ENCODE data around the gene FZR1. TPM values are rescaled to one million over a fixed set of nuclear protein-coding genes. Genes with fewer than 3 reads are reported as not detected.

The FZR1 gene
- total and polyA plus RNA-seq, 2 of the 13 experiments (the other 11 are each of a cell fraction or from before 2014, with no cell fraction given), result 29.0 to 30.8 TPM

GRCh38 chr19:3500429-3501101 lies 5.5 kb upstream of the FZR1 start, which contains the start of gene DOHH (continued):
- TF ChIP-seq DDIT3 (CRISPR knock-in tag; IDR thresholded peaks at IDR 0.05) (no peak), HNF1B (CRISPR knock-in tag; IDR thresholded peaks at IDR 0.05) (peak; percentile 69), ZBTB40 (IDR thresholded peaks at IDR 0.05) (no peak), ZBTB40 (CRISPR knock-in tag; IDR thresholded peaks at IDR 0.05) (peak; percentile 90), ZNF350 (CRISPR knock-in tag; IDR thresholded peaks at IDR 0.05; ENCODE audit: borderline replicate concordance, low read depth) (peak; percentile 92), CREBL2 (CRISPR knock-in tag; IDR thresholded peaks at IDR 0.05; ENCODE audit: borderline replicate concordance) (0 out of 2 replicates have a peak, but pooled peaks have one; percentile 75), SKI (IDR thresholded peaks at IDR 0.05; ENCODE audit: partially characterized antibody) (peak; percentile 31), SMAD3 (CRISPR knock-in tag; IDR thresholded peaks at IDR 0.05) (peak; percentile 56; the same call in 1 of the 2 replicates), ZBTB44 (CRISPR knock-in tag; IDR thresholded peaks at IDR 0.05) (no peak), SRY (CRISPR knock-in tag; IDR thresholded peaks at IDR 0.05) (peak; percentile 93), MNT (IDR thresholded peaks at IDR 0.05) (peak; percentile 48), GABPA (IDR thresholded peaks at IDR 0.05; ENCODE audit: low read depth, low read length) (no peak), GABPA (CRISPR knock-in tag; IDR thresholded peaks at IDR 0.05; ENCODE audit: low read depth) (peak; percentile 37; the same call in 1 of the 2 replicates), ZNF331 (CRISPR knock-in tag; IDR thresholded peaks at IDR 0.05) (peak; percentile 70)

Measured in HepG2 (cell line).